ENCODE data around the gene CNTN4. TPM values are rescaled to one million over a fixed set of nuclear protein-coding genes. Genes with fewer than 3 reads are reported as not detected.

CNTN4 gene
- total and polyA plus RNA-seq, 3 experiments from 2014 or later: not detected

DNA sequence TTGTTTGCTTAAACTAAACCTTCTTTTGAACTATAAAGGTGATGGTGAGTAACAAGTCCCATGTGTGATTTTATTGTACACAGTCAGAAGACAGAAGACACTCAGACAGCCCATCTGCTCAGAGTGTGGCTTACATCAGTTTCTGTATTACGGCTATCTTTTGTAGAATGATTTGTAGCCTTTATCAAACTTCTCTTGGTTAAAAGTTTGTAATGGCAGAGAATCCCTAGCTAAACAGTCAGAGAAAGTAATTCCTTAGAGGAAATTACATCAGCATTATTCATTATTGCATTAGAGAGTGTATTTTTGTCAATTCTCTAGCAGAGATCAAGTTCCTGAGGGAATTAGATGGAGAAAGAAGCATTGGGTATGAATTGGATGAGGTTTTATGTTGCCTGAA is 500.8 kb downstream of the CNTN4 start:
- H3K36me3 Mint-ChIP-seq: no peaks in the 10 kb centered on the region

DNA sequence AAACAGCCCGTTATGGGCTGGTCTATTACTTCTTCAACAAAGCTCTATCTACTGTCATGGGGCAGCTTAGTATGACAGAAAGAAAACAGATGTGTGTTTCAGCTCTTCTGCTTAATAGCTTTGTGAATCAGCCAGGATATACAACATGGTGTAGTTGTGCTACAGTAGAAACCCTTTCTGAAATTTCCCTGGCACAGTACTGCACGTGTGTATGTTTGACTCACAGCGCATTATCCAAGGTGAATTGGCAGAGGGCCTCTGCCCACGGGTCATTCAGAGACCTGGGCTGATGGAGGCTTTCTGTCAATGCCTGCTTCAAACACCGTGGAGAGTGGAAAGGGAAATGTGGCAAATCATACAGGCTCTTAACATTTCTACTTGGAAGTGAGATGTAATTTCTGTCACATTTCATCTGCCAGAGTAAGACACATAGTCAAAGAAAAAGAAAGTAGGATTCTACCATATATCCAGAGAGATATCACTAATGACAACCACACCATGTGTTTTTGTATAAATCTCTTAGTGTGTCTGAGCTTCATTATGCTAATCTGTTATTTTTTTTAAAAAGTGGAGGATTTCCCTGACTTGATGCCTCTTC is 505.1 kb downstream of the CNTN4 start:
- Histone ChIP-seq H3K4me1 (ENCODE audit: insufficient read depth, low read length) (no peaks in the 10 kb centered on the region), H3K36me3 (ENCODE audit: insufficient read depth, low read length) (no peaks in the 10 kb centered on the region), H3K4me3 (ENCODE audit: low read length) (no peak overlapping the region), H3K27me3 (ENCODE audit: insufficient read depth, low read length, poor library complexity, severe bottlenecking) (no peaks in the 10 kb centered on the region), H3K27ac (ENCODE audit: low read depth, low read length) (no peak overlapping the region), H3K9me3 (ENCODE audit: low read length) (no peaks in the 10 kb centered on the region)
- Mint-ChIP-seq H3K4me1 (no peaks in the 10 kb centered on the region), H3K27ac (no peak overlapping the region), H3K36me3 (no peaks in the 10 kb centered on the region), H3K4me3 (no peak overlapping the region), H3K9me3 (peaks cover 0 to 7% (median 0%) of the 10 kb centered on the region in 5 donors), H3K27me3 (peaks cover 0 to 2% of the 10 kb centered on the region in 2 donors)
- CTCF ChIA-PET: no interaction called here
- POLR2A ChIA-PET: no interaction called here
- DNase-seq: no peak

More for the DNA sequence above, 500.8 kb downstream of the CNTN4 start:
- POLR2A ChIA-PET: no interaction called here
- no peaks in the 10 kb centered on the region for H3K27me3 Mint-ChIP-seq
- H3K4me3 Mint-ChIP-seq: no peak overlapping the region
- Histone ChIP-seq H3K36me3 (ENCODE audit: insufficient read depth, low read length) (no peaks in the 10 kb centered on the region), H3K27me3 (ENCODE audit: insufficient read depth, low read length, poor library complexity, severe bottlenecking) (no peaks in the 10 kb centered on the region), H3K27ac (ENCODE audit: low read depth, low read length) (no peak overlapping the region), H3K9me3 (ENCODE audit: low read length) (no peaks in the 10 kb centered on the region), H3K4me1 (ENCODE audit: insufficient read depth, low read length) (no peaks in the 10 kb centered on the region), H3K4me3 (ENCODE audit: low read length) (no peak overlapping the region)
- H3K9me3 Mint-ChIP-seq: peaks cover 0 to 5% (median 0%) of the 10 kb centered on the region in 5 donors
- DNase-seq: no peak
- H3K27ac Mint-ChIP-seq: no peak overlapping the region
- CTCF ChIA-PET: no interaction called here
- H3K4me1 Mint-ChIP-seq: no peaks in the 10 kb centered on the region

GRCh38 chr3:2614578-2614977 is 515.9 kb downstream of the CNTN4 start:
- POLR2A ChIA-PET: no interaction called here
- H3K9me3 ChIP-seq (ENCODE audit: low read length): no peaks in the 10 kb centered on the region
- Mint-ChIP-seq H3K4me3 (no peak overlapping the region), H3K27ac (no peak overlapping the region), H3K4me1 (no peaks in the 10 kb centered on the region), H3K36me3 (no peaks in the 10 kb centered on the region), H3K9me3 (peaks cover 0 to 3% (median 2%) of the 10 kb centered on the region in 5 donors), H3K27me3 (no peaks in the 10 kb centered on the region)
- H3K27ac ChIP-seq (ENCODE audit: low read depth, low read length): no peak overlapping the region
- CTCF ChIA-PET: no interaction called here
- no peaks in the 10 kb centered on the region for H3K36me3 ChIP-seq (ENCODE audit: insufficient read depth, low read length)
- H3K4me3 ChIP-seq (ENCODE audit: low read length): no peak overlapping the region
- DNase-seq: no peak
- H3K4me1 ChIP-seq (ENCODE audit: insufficient read depth, low read length): no peaks in the 10 kb centered on the region
- no peaks in the 10 kb centered on the region for H3K27me3 ChIP-seq (ENCODE audit: insufficient read depth, low read length, poor library complexity, severe bottlenecking)

DNA sequence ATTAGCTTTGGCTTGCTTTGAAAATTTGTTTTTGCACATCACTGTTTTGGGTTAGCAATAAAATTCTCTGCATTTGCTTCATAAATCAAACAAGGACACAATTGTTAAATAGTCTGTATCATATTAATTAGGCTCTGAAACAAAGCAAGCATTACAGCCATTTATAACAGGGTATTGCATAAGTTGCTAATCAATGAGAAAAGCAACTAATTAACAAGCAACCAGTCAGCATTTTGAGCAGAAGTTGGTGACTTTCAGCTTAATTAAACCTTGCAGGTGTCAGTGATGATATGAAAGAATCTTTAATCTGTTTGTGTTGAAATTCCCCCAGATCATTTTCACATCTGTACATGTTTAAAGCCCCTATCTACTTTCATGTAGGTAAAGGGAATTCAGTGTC is 516.4 kb downstream of the CNTN4 start:
- Mint-ChIP-seq H3K4me3 (no peak overlapping the region), H3K27me3 (no peaks in the 10 kb centered on the region), H3K4me1 (no peaks in the 10 kb centered on the region), H3K36me3 (no peaks in the 10 kb centered on the region), H3K27ac (no peak overlapping the region), H3K9me3 (peaks cover 0 to 3% (median 2%) of the 10 kb centered on the region in 5 donors)
- H3K27ac ChIP-seq (ENCODE audit: low read depth, low read length): no peak overlapping the region
- ChIA-PET POLR2A (no interaction called here), CTCF (no interaction called here)
- DNase-seq: no peak
- no peaks in the 10 kb centered on the region for H3K27me3 ChIP-seq (ENCODE audit: insufficient read depth, low read length, poor library complexity, severe bottlenecking)
- H3K4me3 ChIP-seq (ENCODE audit: low read length): no peak overlapping the region
- no peaks in the 10 kb centered on the region for H3K4me1 ChIP-seq (ENCODE audit: insufficient read depth, low read length)
- no peaks in the 10 kb centered on the region for H3K9me3 ChIP-seq (ENCODE audit: low read length)
- no peaks in the 10 kb centered on the region for H3K36me3 ChIP-seq (ENCODE audit: insufficient read depth, low read length)

DNA sequence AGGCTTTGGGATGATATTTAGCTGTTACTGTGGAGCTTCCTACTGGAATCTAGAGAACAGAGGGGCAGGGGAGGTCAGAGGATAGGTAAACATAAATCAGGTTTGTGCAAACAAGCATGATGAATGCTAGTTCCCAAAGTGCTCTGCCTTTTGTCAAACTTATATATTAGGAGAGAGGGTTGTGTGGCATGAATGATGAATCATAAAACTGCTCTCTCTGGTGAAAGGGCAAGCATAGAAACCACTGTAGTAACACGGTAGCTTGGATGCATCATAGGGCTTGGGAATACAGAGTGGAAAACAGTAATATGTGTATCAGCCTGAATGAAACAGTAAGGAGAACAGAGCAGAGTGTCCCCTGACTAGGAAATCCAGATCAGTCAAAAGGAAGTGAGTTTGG is 524.8 kb downstream of the CNTN4 start:
- H3K4me1 Mint-ChIP-seq: no peaks in the 10 kb centered on the region
- DNase-seq: no peak
- Histone ChIP-seq H3K4me1 (ENCODE audit: insufficient read depth, low read length) (no peaks in the 10 kb centered on the region), H3K27ac (ENCODE audit: low read depth, low read length) (no peak overlapping the region), H3K27me3 (ENCODE audit: insufficient read depth, low read length, poor library complexity, severe bottlenecking) (no peaks in the 10 kb centered on the region), H3K9me3 (ENCODE audit: low read length) (no peaks in the 10 kb centered on the region), H3K36me3 (ENCODE audit: insufficient read depth, low read length) (no peaks in the 10 kb centered on the region), H3K4me3 (ENCODE audit: low read length) (no peak overlapping the region)
- ChIA-PET CTCF (no interaction called here), POLR2A (no interaction called here)
- no peak overlapping the region for H3K27ac Mint-ChIP-seq
- no peak overlapping the region for H3K4me3 Mint-ChIP-seq
- H3K36me3 Mint-ChIP-seq: no peaks in the 10 kb centered on the region
- H3K27me3 Mint-ChIP-seq: no peaks in the 10 kb centered on the region
- H3K9me3 Mint-ChIP-seq: no peaks in the 10 kb centered on the region

- Histone ChIP-seq H3K27ac (ENCODE audit: low read depth, low read length) (no peak overlapping the region), H3K4me3 (ENCODE audit: low read length) (no peak overlapping the region), H3K4me1 (ENCODE audit: insufficient read depth, low read length) (no peaks in the 10 kb centered on the region), H3K27me3 (ENCODE audit: insufficient read depth, low read length, poor library complexity, severe bottlenecking) (no peaks in the 10 kb centered on the region), H3K36me3 (ENCODE audit: insufficient read depth, low read length) (no peaks in the 10 kb centered on the region), H3K9me3 (ENCODE audit: low read length) (no peaks in the 10 kb centered on the region)
- DNase-seq: no peak
- no peaks in the 10 kb centered on the region for H3K36me3 Mint-ChIP-seq
- no peak overlapping the region for H3K27ac Mint-ChIP-seq
- ChIA-PET CTCF (no interaction called here), POLR2A (no interaction called here)
- H3K9me3 Mint-ChIP-seq: no peaks in the 10 kb centered on the region
- no peaks in the 10 kb centered on the region for H3K27me3 Mint-ChIP-seq
- no peaks in the 10 kb centered on the region for H3K4me1 Mint-ChIP-seq
- no peak overlapping the region for H3K4me3 Mint-ChIP-seq
Observed at GRCh38 chr3:2628117-2628516, 529.5 kb downstream of the CNTN4 start.

- no peaks in the 10 kb centered on the region for H3K36me3 Mint-ChIP-seq
- no peaks in the 10 kb centered on the region for H3K4me1 Mint-ChIP-seq
- peaks cover 0 to 2% (median 0%) of the 10 kb centered on the region in 5 donors for H3K9me3 Mint-ChIP-seq
- no peaks in the 10 kb centered on the region for H3K36me3 ChIP-seq (ENCODE audit: insufficient read depth, low read length)
- H3K27me3 ChIP-seq (ENCODE audit: insufficient read depth, low read length, poor library complexity, severe bottlenecking): no peaks in the 10 kb centered on the region
- DNase-seq: no peak
- no peak overlapping the region for H3K4me3 Mint-ChIP-seq
- no peak overlapping the region for H3K4me3 ChIP-seq (ENCODE audit: low read length)
- H3K4me1 ChIP-seq (ENCODE audit: insufficient read depth, low read length): no peaks in the 10 kb centered on the region
- H3K27ac Mint-ChIP-seq: no peak overlapping the region
- ChIA-PET CTCF (no interaction called here), POLR2A (no interaction called here)
- H3K27me3 Mint-ChIP-seq: peaks cover 0 to 4% of the 10 kb centered on the region in 2 donors
- H3K9me3 ChIP-seq (ENCODE audit: low read length): no peaks in the 10 kb centered on the region
- no peak overlapping the region for H3K27ac ChIP-seq (ENCODE audit: low read depth, low read length)
Observed at GRCh38 chr3:2635511-2635910, 536.8 kb downstream of the CNTN4 start.

DNA sequence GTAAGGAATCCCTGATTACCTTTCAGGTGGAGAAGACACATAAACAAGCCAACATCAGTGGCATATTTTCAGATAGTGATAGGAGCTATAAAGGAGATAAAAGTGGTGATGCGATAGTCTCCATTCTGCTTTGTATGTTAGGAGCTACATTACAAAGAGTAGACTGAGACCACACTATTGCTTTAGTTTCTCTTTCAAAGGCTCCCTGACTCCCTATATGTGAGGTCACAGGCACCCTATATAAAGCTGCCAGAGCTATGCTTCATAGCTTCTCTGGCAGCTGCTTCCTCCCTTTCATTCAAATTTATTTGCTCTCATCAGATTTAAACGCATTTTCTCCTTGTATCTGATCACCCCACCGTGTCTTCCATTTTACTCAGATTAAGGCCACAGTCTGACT is 544.9 kb downstream of the CNTN4 start:
- Histone ChIP-seq H3K9me3 (ENCODE audit: low read length) (no peaks in the 10 kb centered on the region), H3K27me3 (ENCODE audit: insufficient read depth, low read length, poor library complexity, severe bottlenecking) (no peaks in the 10 kb centered on the region), H3K27ac (ENCODE audit: low read depth, low read length) (no peak overlapping the region), H3K4me1 (ENCODE audit: insufficient read depth, low read length) (no peaks in the 10 kb centered on the region), H3K4me3 (ENCODE audit: low read length) (no peak overlapping the region), H3K36me3 (ENCODE audit: insufficient read depth, low read length) (no peaks in the 10 kb centered on the region)
- ChIA-PET POLR2A (no interaction called here), CTCF (no interaction called here)
- Mint-ChIP-seq H3K9me3 (no peaks in the 10 kb centered on the region), H3K4me1 (no peaks in the 10 kb centered on the region), H3K4me3 (no peak overlapping the region), H3K27ac (no peak overlapping the region), H3K36me3 (no peaks in the 10 kb centered on the region), H3K27me3 (peaks cover 0 to 4% of the 10 kb centered on the region in 2 donors)
- no peak for DNase-seq

DNA sequence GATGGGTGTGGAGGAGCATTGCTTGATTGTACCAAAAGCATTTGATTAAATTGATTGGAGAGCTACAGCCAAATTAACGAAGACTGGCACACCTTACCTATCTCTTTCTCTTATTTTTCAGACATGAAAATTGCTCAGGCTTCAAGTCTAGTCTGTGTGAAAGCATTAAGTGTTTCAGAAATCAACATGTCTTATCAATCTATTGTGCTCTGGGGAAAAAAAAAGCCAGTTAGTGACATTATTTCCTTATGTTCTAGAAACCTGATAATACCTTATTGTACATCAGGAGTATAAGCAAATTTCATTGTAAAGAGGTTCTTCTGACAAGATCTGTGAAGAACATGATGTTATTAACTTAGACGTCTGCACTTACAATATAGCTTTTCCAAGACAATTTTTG is 546.3 kb downstream of the CNTN4 start:
- Histone ChIP-seq H3K4me1 (ENCODE audit: insufficient read depth, low read length) (no peaks in the 10 kb centered on the region), H3K36me3 (ENCODE audit: insufficient read depth, low read length) (no peaks in the 10 kb centered on the region), H3K27ac (ENCODE audit: low read depth, low read length) (no peak overlapping the region), H3K9me3 (ENCODE audit: low read length) (no peaks in the 10 kb centered on the region), H3K27me3 (ENCODE audit: insufficient read depth, low read length, poor library complexity, severe bottlenecking) (no peaks in the 10 kb centered on the region), H3K4me3 (ENCODE audit: low read length) (no peak overlapping the region)
- no peak overlapping the region for H3K4me3 Mint-ChIP-seq
- H3K36me3 Mint-ChIP-seq: no peaks in the 10 kb centered on the region
- H3K27me3 Mint-ChIP-seq: no peaks in the 10 kb centered on the region
- H3K27ac Mint-ChIP-seq: no peak overlapping the region
- peaks cover 0 to 8% (median 0%) of the 10 kb centered on the region in 5 donors for H3K9me3 Mint-ChIP-seq
- ChIA-PET POLR2A (no interaction called here), CTCF (no interaction called here)
- no peaks in the 10 kb centered on the region for H3K4me1 Mint-ChIP-seq
- no peak for DNase-seq

All from CD8-positive, alpha-beta memory T cell (primary cell).